Trophoblast cell (in vitro differentiated cells and primary cell): ENCODE results near the gene ATF7.
A peak's percentile ranks its signal among the peaks of the same experiment; 100 is the strongest.

Source experiments
- DNase-seq, 2 donors: peaks; one replicate each; pipeline ENCODE4 v3.0.0-alpha.2; 2016
- H2AFZ ChIP-seq: 2 replicates; pipeline ENCODE4 v1.6.1; 2013; ENCODE audit warnings: low read length, moderate library complexity, mild to moderate bottlenecking; ENCODE audit not compliant: insufficient read depth, poor library complexity
- H2AK5ac ChIP-seq: 2 replicates; pipeline ENCODE4 v1.6.1; 2013; ENCODE audit warnings: mild to moderate bottlenecking, low read length
- H2BK120ac ChIP-seq: 2 replicates; pipeline ENCODE4 v1.6.1; 2013; ENCODE audit warnings: low read length, mild to moderate bottlenecking, moderate library complexity; ENCODE audit not compliant: insufficient read depth, poor library complexity
- H2BK12ac ChIP-seq: 2 replicates; pipeline ENCODE4 v1.6.1; 2013; ENCODE audit warnings: mild to moderate bottlenecking, low read length, moderate library complexity
- H2BK5ac ChIP-seq: 2 replicates; pipeline ENCODE4 v1.6.1; 2013; ENCODE audit warnings: low read length, low read depth, moderate library complexity, mild to moderate bottlenecking; ENCODE audit not compliant: poor library complexity
- H3K14ac ChIP-seq: 2 replicates; pipeline ENCODE4 v1.6.1; 2013; ENCODE audit warnings: mild to moderate bottlenecking, low read length
- H3K18ac ChIP-seq: 2 replicates; pipeline ENCODE4 v1.6.1; 2013; ENCODE audit warnings: mild to moderate bottlenecking, low read length
- H3K23ac ChIP-seq: 2 replicates; pipeline ENCODE4 v1.6.1; 2013; ENCODE audit warnings: low read length
- H3K27ac ChIP-seq: 2 replicates; pipeline ENCODE4 v1.5.1; 2013; ENCODE audit warnings: low read depth, mild to moderate bottlenecking, inconsistent platforms, low read length, moderate library complexity
- H3K27me3 ChIP-seq: 2 replicates; pipeline ENCODE4 v1.6.1; 2013; ENCODE audit warnings: inconsistent platforms, mild to moderate bottlenecking, low read length, moderate library complexity; ENCODE audit not compliant: insufficient read depth
- H3K36me3 ChIP-seq, 2 experiments: 1 replicate in 1 of 2; 2 replicates in 1 of 2; pipeline ENCODE4 v1.6.1; 2013; ENCODE audit warnings: low read length in 2 of 2, mild to moderate bottlenecking in 2 of 2, moderate library complexity in 1 of 2; ENCODE audit not compliant: insufficient read depth in 2 of 2, control insufficient read depth in 1 of 2
- H3K4ac ChIP-seq: 2 replicates; pipeline ENCODE4 v1.6.1; 2013; ENCODE audit warnings: low read depth, mild to moderate bottlenecking, low read length, moderate library complexity
- H3K4me1 ChIP-seq, 2 experiments: 1 replicate in 1 of 2; 2 replicates in 1 of 2; pipeline ENCODE4 v1.6.1; 2013; ENCODE audit warnings: low read length in 2 of 2, mild to moderate bottlenecking in 2 of 2, moderate library complexity in 1 of 2; ENCODE audit not compliant: insufficient read depth in 2 of 2, control insufficient read depth in 1 of 2
- H3K4me2 ChIP-seq: 2 replicates; pipeline ENCODE4 v1.6.1; 2013; ENCODE audit warnings: inconsistent platforms, mild to moderate bottlenecking, low read length, moderate library complexity
- H3K4me3 ChIP-seq: 2 replicates; pipeline ENCODE4 v1.5.1; 2013; ENCODE audit warnings: mild to moderate bottlenecking, low read depth, low read length, inconsistent platforms
- H3K79me1 ChIP-seq: one replicate; pipeline ENCODE4 v1.6.1; 2013; ENCODE audit warnings: low read length
- H3K79me2 ChIP-seq: 2 replicates; pipeline ENCODE4 v1.6.1; 2013; ENCODE audit warnings: low read length, mild to moderate bottlenecking; ENCODE audit not compliant: control insufficient read depth, insufficient read depth, poor library complexity
- H3K9ac ChIP-seq: 2 replicates; pipeline ENCODE4 v1.6.1; 2013; ENCODE audit warnings: mild to moderate bottlenecking, low read length
- H3K9me3 ChIP-seq: 2 replicates; pipeline ENCODE4 v1.6.1; 2013; ENCODE audit warnings: low read depth, mild to moderate bottlenecking, control low read depth, inconsistent platforms, low read length; ENCODE audit not compliant: insufficient read depth
- H4K12ac ChIP-seq: 2 replicates; pipeline ENCODE4 v1.6.1; 2013; ENCODE audit warnings: low read depth, mild to moderate bottlenecking, low read length, moderate library complexity
- H4K8ac ChIP-seq: 2 replicates; pipeline ENCODE4 v1.6.1; 2013; ENCODE audit warnings: low read depth, mild to moderate bottlenecking, low read length, moderate library complexity
- H4K91ac ChIP-seq: one replicate; pipeline ENCODE4 v1.6.1; 2013; ENCODE audit warnings: low read depth, mild to moderate bottlenecking, low read length, moderate library complexity
- WGBS: extraction: QIAGEN DNeasy Blood & Tissue Kit; methylation state at CpG from one replicate; pipeline ENCODE4 v1.1.7; 2013; ENCODE audit warnings: missing lambda C conversion rate; ENCODE audit not compliant: insufficient read length, insufficient coverage; ENCODE audit errors: extremely low coverage; 5-methylcytosine and 5-hydroxymethylcytosine counted together

The ATF7 gene

DNA sequence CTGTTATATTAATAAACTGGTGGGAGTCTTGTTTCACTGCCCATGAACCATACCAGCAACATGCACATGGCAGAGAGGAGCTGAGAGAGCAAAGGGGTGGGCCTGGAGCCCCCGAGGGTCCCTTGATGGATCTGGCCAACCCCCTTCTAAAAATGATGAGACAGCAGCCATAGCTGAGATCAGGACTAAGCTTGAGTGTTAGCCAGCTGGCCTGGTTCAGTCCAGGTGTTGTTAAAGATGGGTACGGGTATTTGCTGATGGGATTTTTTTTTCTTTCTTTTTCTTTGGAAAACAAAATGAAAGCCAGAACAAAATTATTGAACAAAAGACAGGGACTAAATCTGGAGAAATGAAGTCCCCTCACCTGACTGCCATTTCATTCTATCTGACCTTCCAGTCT, 158.3 kb downstream of the ATF7 start:
- H2BK120ac ChIP-seq, result no peak overlapping the region
- no peak overlapping the region for H2BK5ac ChIP-seq
- no peaks in the 10 kb centered on the region for H3K27me3 ChIP-seq
- no peak overlapping the region for H2AFZ ChIP-seq
- H3K36me3 ChIP-seq, result peaks cover 45 to 89% of the 10 kb centered on the region in 2 experiments
- H4K12ac ChIP-seq, result no peak overlapping the region
- no peak overlapping the region for H3K18ac ChIP-seq
- H3K4me1 ChIP-seq, result no peaks in the 10 kb centered on the region
- H2AK5ac ChIP-seq, result no peak overlapping the region
- no peak overlapping the region for H4K8ac ChIP-seq
- no peak overlapping the region for H3K9ac ChIP-seq
- H3K79me2 ChIP-seq, result no peaks in the 10 kb centered on the region
- H3K4me2 ChIP-seq, result no peak overlapping the region
- no peak overlapping the region for H3K23ac ChIP-seq
- WGBS, result no CpG with 5 or more reads among the region's 2 CpGs
- no peaks in the 10 kb centered on the region for H3K79me1 ChIP-seq
- no peak overlapping the region for H3K27ac ChIP-seq
- H3K14ac ChIP-seq, result no peak overlapping the region
- H3K4ac ChIP-seq, result no peak overlapping the region
- DNase-seq, result no peak
- no peak overlapping the region for H4K91ac ChIP-seq
- no peak overlapping the region for H2BK12ac ChIP-seq
- no peak overlapping the region for H3K4me3 ChIP-seq
- H3K9me3 ChIP-seq, result no peaks in the 10 kb centered on the region

GRCh38 chr12:53467082-53467481, 159.1 kb downstream of the ATF7 start:
- H3K14ac ChIP-seq, result no peak overlapping the region
- H3K79me1 ChIP-seq, result no peaks in the 10 kb centered on the region
- no peak overlapping the region for H3K4me3 ChIP-seq
- H4K8ac ChIP-seq, result no peak overlapping the region
- no peak overlapping the region for H3K9ac ChIP-seq
- H3K18ac ChIP-seq, result no peak overlapping the region
- no peaks in the 10 kb centered on the region for H3K4me1 ChIP-seq
- H3K4me2 ChIP-seq, result no peak overlapping the region
- H4K91ac ChIP-seq, result no peak overlapping the region
- H3K23ac ChIP-seq, result no peak overlapping the region
- no CpG with 5 or more reads among the region's 5 CpGs for WGBS
- H3K36me3 ChIP-seq, result peaks cover 49 to 91% of the 10 kb centered on the region in 2 experiments
- no peak overlapping the region for H3K4ac ChIP-seq
- no peak overlapping the region for H2BK5ac ChIP-seq
- no peak overlapping the region for H2AFZ ChIP-seq
- no peak overlapping the region for H2BK120ac ChIP-seq
- no peak overlapping the region for H2BK12ac ChIP-seq
- H3K27ac ChIP-seq, result no peak overlapping the region
- H4K12ac ChIP-seq, result no peak overlapping the region
- no peak overlapping the region for H2AK5ac ChIP-seq
- DNase-seq, result no peak
- H3K9me3 ChIP-seq, result no peaks in the 10 kb centered on the region
- no peaks in the 10 kb centered on the region for H3K79me2 ChIP-seq
- no peaks in the 10 kb centered on the region for H3K27me3 ChIP-seq

- H3K14ac ChIP-seq, result no peak overlapping the region
- no peak overlapping the region for H3K9ac ChIP-seq
- no peak for DNase-seq
- H4K8ac ChIP-seq, result no peak overlapping the region
- H3K79me1 ChIP-seq, result no peaks in the 10 kb centered on the region
- H3K4me3 ChIP-seq, result no peak overlapping the region
- H3K79me2 ChIP-seq, result no peaks in the 10 kb centered on the region
- no peak overlapping the region for H3K4me2 ChIP-seq
- H4K12ac ChIP-seq, result no peak overlapping the region
- H3K4me1 ChIP-seq, result no peaks in the 10 kb centered on the region
- H3K27ac ChIP-seq, result no peak overlapping the region
- H2BK12ac ChIP-seq, result no peak overlapping the region
- no peak overlapping the region for H4K91ac ChIP-seq
- H3K4ac ChIP-seq, result no peak overlapping the region
- H2BK120ac ChIP-seq, result no peak overlapping the region
- no peak overlapping the region for H2AK5ac ChIP-seq
- no peak overlapping the region for H2BK5ac ChIP-seq
- no peaks in the 10 kb centered on the region for H3K9me3 ChIP-seq
- H2AFZ ChIP-seq, result no peak overlapping the region
- no peak overlapping the region for H3K23ac ChIP-seq
- WGBS, result no CpG with 5 or more reads among the region's 4 CpGs
- peaks cover 51 to 89% of the 10 kb centered on the region in 2 experiments for H3K36me3 ChIP-seq
- H3K18ac ChIP-seq, result no peak overlapping the region
- no peaks in the 10 kb centered on the region for H3K27me3 ChIP-seq
Measured at GRCh38 chr12:53466640-53467039, 159.5 kb downstream of the ATF7 start.

- Histone ChIP-seq H3K18ac (no peak overlapping the region), H2AK5ac (no peak overlapping the region), H3K4me1 (no peaks in the 10 kb centered on the region), H4K91ac (no peak overlapping the region), H3K27ac (no peak overlapping the region), H3K23ac (no peak overlapping the region), H3K79me1 (no peaks in the 10 kb centered on the region), H3K27me3 (no peaks in the 10 kb centered on the region), H3K9ac (no peak overlapping the region), H3K4ac (peak overlapping the region; percentile 28), H2BK5ac (no peak overlapping the region), H3K36me3 (peaks cover 51 to 87% of the 10 kb centered on the region in 2 experiments), H3K14ac (no peak overlapping the region), H2AFZ (no peak overlapping the region), H3K9me3 (no peaks in the 10 kb centered on the region), H2BK12ac (no peak overlapping the region), H3K4me2 (no peak overlapping the region), H4K12ac (no peak overlapping the region), H4K8ac (no peak overlapping the region), H3K79me2 (peaks cover 2% of the 10 kb centered on the region), H3K4me3 (no peak overlapping the region), H2BK120ac (no peak overlapping the region)
- DNase-seq, result no peak
- whole genome bisulfite sequencing, result no CpG with 5 or more reads among the region's 2 CpGs
Measured at GRCh38 chr12:53465679-53466078, 160.5 kb downstream of the ATF7 start.
